Measurements from ENCODE around the gene UAP1L1.

GRCh38 chr9:137048655-137049543 is 28.4 kb upstream of the UAP1L1 start:
- no peak for TF ChIP-seq CTCF (IDR thresholded peaks at IDR 0.05; ENCODE audit: poor library complexity, severe bottlenecking)
- TF ChIP-seq RAD21 (conservative IDR thresholded peaks at IDR 0.05), result no peak
- no peak for TF ChIP-seq POLR2AphosphoS5 (IDR thresholded peaks at IDR 0.05)
- TF ChIP-seq EZH2 (IDR thresholded peaks at IDR 0.05; ENCODE audit: borderline replicate concordance, insufficient read depth, low read length, poor library complexity, severe bottlenecking), result no peak
- TF ChIP-seq REST (IDR thresholded peaks at IDR 0.05; ENCODE audit: borderline replicate concordance), result no peak
- TF ChIP-seq SMC3 (conservative IDR thresholded peaks at IDR 0.05; ENCODE audit: poor library complexity), result no peak
- TF ChIP-seq MXI1 (conservative IDR thresholded peaks at IDR 0.05; ENCODE audit: poor library complexity, severe bottlenecking), result no peak

All from neural cell (in vitro differentiated cells).